B cell (primary cell): ENCODE results near the gene TEAD1.

ENCODE experiments used
- EZH2 ChIP-seq: IDR thresholded peaks from 2 replicates; pipeline ENCODE4 v1.6.1; 2012; ENCODE audit warnings: borderline replicate concordance, low read depth, mild to moderate bottlenecking, moderate library complexity, low read length; ENCODE audit not compliant: insufficient read depth, poor library complexity, severe bottlenecking
- TF ChIP-seq, protein P1 (sequence below): fragments of 200-600 bp; IDR thresholded peaks from one replicate; pipeline ENCODE4 v1.8.0; 2022; ENCODE audit warnings: antibody characterized with exemption, mild to moderate bottlenecking

DNA sequence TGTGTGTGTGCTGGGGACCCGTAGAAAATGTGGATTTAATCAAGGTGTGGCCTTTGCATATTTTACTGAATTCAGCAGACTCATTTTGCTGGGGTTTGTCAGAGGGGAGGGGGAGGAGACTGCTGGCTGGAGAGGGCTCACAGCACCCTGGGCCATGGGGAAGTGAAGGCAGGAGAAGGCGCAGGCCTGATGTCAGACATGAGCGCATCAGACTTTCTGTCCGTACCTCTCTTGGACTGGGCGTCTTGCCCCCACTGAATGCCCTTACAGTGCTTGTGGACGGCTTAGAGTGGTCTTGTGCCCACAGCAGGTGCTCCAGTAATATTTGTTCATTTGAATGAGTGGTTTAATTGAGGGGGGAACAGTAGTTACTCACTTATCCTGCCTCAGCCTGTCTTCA lies 75.2 kb downstream of the TEAD1 start:
- TF ChIP-seq, protein P1, sequence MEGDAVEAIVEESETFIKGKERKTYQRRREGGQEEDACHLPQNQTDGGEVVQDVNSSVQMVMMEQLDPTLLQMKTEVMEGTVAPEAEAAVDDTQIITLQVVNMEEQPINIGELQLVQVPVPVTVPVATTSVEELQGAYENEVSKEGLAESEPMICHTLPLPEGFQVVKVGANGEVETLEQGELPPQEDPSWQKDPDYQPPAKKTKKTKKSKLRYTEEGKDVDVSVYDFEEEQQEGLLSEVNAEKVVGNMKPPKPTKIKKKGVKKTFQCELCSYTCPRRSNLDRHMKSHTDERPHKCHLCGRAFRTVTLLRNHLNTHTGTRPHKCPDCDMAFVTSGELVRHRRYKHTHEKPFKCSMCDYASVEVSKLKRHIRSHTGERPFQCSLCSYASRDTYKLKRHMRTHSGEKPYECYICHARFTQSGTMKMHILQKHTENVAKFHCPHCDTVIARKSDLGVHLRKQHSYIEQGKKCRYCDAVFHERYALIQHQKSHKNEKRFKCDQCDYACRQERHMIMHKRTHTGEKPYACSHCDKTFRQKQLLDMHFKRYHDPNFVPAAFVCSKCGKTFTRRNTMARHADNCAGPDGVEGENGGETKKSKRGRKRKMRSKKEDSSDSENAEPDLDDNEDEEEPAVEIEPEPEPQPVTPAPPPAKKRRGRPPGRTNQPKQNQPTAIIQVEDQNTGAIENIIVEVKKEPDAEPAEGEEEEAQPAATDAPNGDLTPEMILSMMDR: no peak
- TF ChIP-seq EZH2: no peak
